Astrocyte of the spinal cord (primary cell): ENCODE measurements around the gene ORM2.

Source experiments
- DNase-seq: peaks from one replicate; pipeline ENCODE4 v3.0.0; 2011; ENCODE audit warnings: low read depth, low spot score
- H3K4me3 ChIP-seq: 2 replicates; pipeline ENCODE4 v1.5.1; 2011; ENCODE audit warnings: low read depth, mild to moderate bottlenecking, low read length, moderate library complexity
- CTCF ChIP-seq: IDR thresholded peaks from 2 replicates; pipeline ENCODE4 v1.5.1; 2012; ENCODE audit warnings: low read depth, mild to moderate bottlenecking, low read length, inconsistent platforms
- in situ Hi-C: cut with HindIII; loops from 2 replicates; pipeline ENCODE4 v1.10.0; 2017; ENCODE audit warnings: low sequenced_read_pairs

Gene ORM2

GRCh38 chr9:114372921-114373448 lies 43.3 kb downstream of the ORM2 start:
- DNase-seq: no peak
- no peak for TF ChIP-seq CTCF
- in situ Hi-C loops: no loop called here
- H3K4me3 ChIP-seq: no peak overlapping the region

- no peak overlapping the region for H3K4me3 ChIP-seq
- DNase-seq: no peak
- no peak for TF ChIP-seq CTCF
- in situ Hi-C loops: no loop called here
Measured at GRCh38 chr9:114373960-114374730, 44.5 kb downstream of the ORM2 start.

GRCh38 chr9:114374936-114375335 lies 45.3 kb downstream of the ORM2 start:
- no peak for TF ChIP-seq CTCF
- in situ Hi-C loops: no loop called here
- no peak overlapping the region for H3K4me3 ChIP-seq
- DNase-seq: no peak

GRCh38 chr9:114375386-114376175 lies 45.9 kb downstream of the ORM2 start:
- H3K4me3 ChIP-seq: no peak overlapping the region
- no peak for DNase-seq
- in situ Hi-C loops: no loop called here
- no peak for TF ChIP-seq CTCF

GRCh38 chr9:114376586-114377445 lies 47.1 kb downstream of the ORM2 start:
- in situ Hi-C loops: no loop called here
- no peak overlapping the region for H3K4me3 ChIP-seq
- DNase-seq: no peak
- TF ChIP-seq CTCF: no peak

GRCh38 chr9:114378016-114378415 lies 48.3 kb downstream of the ORM2 start:
- in situ Hi-C loops: no loop called here
- no peak for TF ChIP-seq CTCF
- no peak for DNase-seq
- H3K4me3 ChIP-seq: no peak overlapping the region
